GM18507 (cell line): ENCODE data around the gene DNAAF8.
"Not testable (repeated sequence)": the region's sequence is repeated elsewhere in the genome, so short reads cannot be mapped to it uniquely, and the experiment has no call there.

ENCODE experiments used
- DNase-seq: peaks from one replicate; pipeline ENCODE4 v3.0.0; 2011; ENCODE audit warnings: low read depth; ENCODE audit not compliant: insufficient read length; ENCODE audit errors: extremely low spot score
- FAIRE-seq: peaks from 2 replicates; lab custom pipeline; 2011; peaks lifted over from hg19 to GRCh38; lab: Jason Lieb, UNC

Gene DNAAF8

GRCh38 chr16:4713663-4714501 is 20.5 kb upstream of the DNAAF8 start:
- no peak for FAIRE-seq
- DNase-seq = no peak

GRCh38 chr16:4714996-4715395 is 19.3 kb upstream of the DNAAF8 start:
- DNase-seq (no peak), FAIRE-seq (no peak)

GRCh38 chr16:4718466-4718865 is 15.9 kb upstream of the DNAAF8 start:
- FAIRE-seq (no peak), DNase-seq (no peak)

GRCh38 chr16:4723071-4723767 is 11.1 kb upstream of the DNAAF8 start:
- no peak for DNase-seq
- no peak for FAIRE-seq

- FAIRE-seq (no peak), DNase-seq (no peak)
Observed at GRCh38 chr16:4724661-4725270, 9.6 kb upstream of the DNAAF8 start.

- DNase-seq = no peak
Observed at GRCh38 chr16:4726616-4727015, 7.7 kb upstream of the DNAAF8 start.

GRCh38 chr16:4728676-4729075 is 5.7 kb upstream of the DNAAF8 start:
- DNase-seq (no peak), FAIRE-seq (no peak)

More at GRCh38 chr16:4726616-4727015, 7.7 kb upstream of the DNAAF8 start:
- no peak for FAIRE-seq

- DNase-seq = no peak
- FAIRE-seq = no peak
Observed at GRCh38 chr16:4729876-4730275, 4.5 kb upstream of the DNAAF8 start.

GRCh38 chr16:4733211-4733742 is 1.1 kb upstream of the DNAAF8 start:
- FAIRE-seq = no peak
- DNase-seq = no peak

GRCh38 chr16:4733747-4734062 is 632 bp upstream of the DNAAF8 start:
- no peak for DNase-seq
- FAIRE-seq = no peak

- DNase-seq (peak; percentile 92), FAIRE-seq (peak; percentile 87)
Observed at GRCh38 chr16:4734730-4735535, 596 bp downstream of the DNAAF8 start.

GRCh38 chr16:4736546-4736945 is 2.2 kb downstream of the DNAAF8 start:
- DNase-seq = no peak
- no peak for FAIRE-seq

GRCh38 chr16:4737545-4737944 is 3.2 kb downstream of the DNAAF8 start:
- DNase-seq = no peak
- no peak for FAIRE-seq

GRCh38 chr16:4738370-4738769 is 4.0 kb downstream of the DNAAF8 start:
- FAIRE-seq = not testable (repeated sequence)

GRCh38 chr16:4743226-4743878 is 9.0 kb downstream of the DNAAF8 start:
- DNase-seq (no peak), FAIRE-seq (no peak)

More at GRCh38 chr16:4738370-4738769, 4.0 kb downstream of the DNAAF8 start:
- DNase-seq = not testable (repeated sequence)

GRCh38 chr16:4744555-4745273 is 10.4 kb downstream of the DNAAF8 start:
- FAIRE-seq = no peak

GRCh38 chr16:4745274-4745569 is 10.9 kb downstream of the DNAAF8 start:
- no peak for DNase-seq
- FAIRE-seq = no peak

More at GRCh38 chr16:4744555-4745273, 10.4 kb downstream of the DNAAF8 start:
- DNase-seq = no peak

- no peak for DNase-seq
- FAIRE-seq = no peak
Observed at GRCh38 chr16:4746215-4746614, 11.9 kb downstream of the DNAAF8 start.
